Measurements from ENCODE around the gene UTY. TPM values are rescaled to one million over a fixed set of nuclear protein-coding genes. Genes with fewer than 3 reads are reported as not detected.

The UTY gene
- total RNA-seq, 1 donor from 2014 or later, result 33.8 TPM

GRCh38 chrY:13416869-13417661, 62.8 kb downstream of the UTY start:
- intact Hi-C loops (cut with micrococcal nuclease), result no loop called here

GRCh38 chrY:13415556-13415955, 64.3 kb downstream of the UTY start:
- intact Hi-C loops (cut with micrococcal nuclease), result no loop called here

- intact Hi-C loops (cut with micrococcal nuclease), result no loop called here
Observed at GRCh38 chrY:13398876-13399275, 81.0 kb downstream of the UTY start.

- intact Hi-C loops (cut with micrococcal nuclease), result loop anchor here (5.0 kb wide), 1 partner anchor 321 kb away; the partner anchor contains the start of gene TMSB4Y
Observed at GRCh38 chrY:13381110-13381683, 98.6 kb downstream of the UTY start.

- intact Hi-C loops (cut with micrococcal nuclease), result loop anchor here (5.0 kb wide), 3 partner anchors 61 to 971 kb away; no protein-coding TSS in a partner anchor
Observed at GRCh38 chrY:13370868-13371800, 108.7 kb downstream of the UTY start.

- intact Hi-C loops (cut with micrococcal nuclease), result loop anchor here (5.0 kb wide), 3 partner anchors 62 to 972 kb away; no protein-coding TSS in a partner anchor
Observed at GRCh38 chrY:13370245-13370644, 109.6 kb downstream of the UTY start.

GRCh38 chrY:13368513-13368845, 111.4 kb downstream of the UTY start:
- intact Hi-C loops (cut with micrococcal nuclease), result no loop called here

- intact Hi-C loops (cut with micrococcal nuclease), result no loop called here
Observed at GRCh38 chrY:13363641-13364040, 116.2 kb downstream of the UTY start.

GRCh38 chrY:13362662-13363061, 117.2 kb downstream of the UTY start:
- intact Hi-C loops (cut with micrococcal nuclease), result no loop called here

GRCh38 chrY:13361656-13362636, 117.9 kb downstream of the UTY start:
- intact Hi-C loops (cut with micrococcal nuclease), result no loop called here

- intact Hi-C loops (cut with micrococcal nuclease), result no loop called here
Observed at GRCh38 chrY:13351443-13351842, 128.4 kb downstream of the UTY start.

- intact Hi-C loops (cut with micrococcal nuclease), result loop anchor here (10.0 kb wide), 1 partner anchor 362 kb away; no protein-coding TSS in a partner anchor
Observed at GRCh38 chrY:13347106-13347505, 132.7 kb downstream of the UTY start.

- intact Hi-C loops (cut with micrococcal nuclease), result loop anchor here (10.0 kb wide), 1 partner anchor 361 kb away; no protein-coding TSS in a partner anchor
Observed at GRCh38 chrY:13345549-13345948, 134.3 kb downstream of the UTY start.

GRCh38 chrY:13343307-13343946, 136.4 kb downstream of the UTY start:
- intact Hi-C loops (cut with micrococcal nuclease), result loop anchor here (2.0 to 10.0 kb wide), 2 partner anchors 359 to 439 kb away; partner anchors contain the start of gene DDX3Y

- intact Hi-C loops (cut with micrococcal nuclease), result loop anchor here (10.0 kb wide), 1 partner anchor 355 kb away; no protein-coding TSS in a partner anchor
Observed at GRCh38 chrY:13339939-13340338, 139.9 kb downstream of the UTY start.

- intact Hi-C loops (cut with micrococcal nuclease), result no loop called here
Observed at GRCh38 chrY:13339381-13339780, 140.5 kb downstream of the UTY start.

GRCh38 chrY:13338711-13339110, 141.1 kb downstream of the UTY start:
- intact Hi-C loops (cut with micrococcal nuclease), result no loop called here

- intact Hi-C loops (cut with micrococcal nuclease), result no loop called here
Observed at GRCh38 chrY:13337934-13338333, 141.9 kb downstream of the UTY start.

GRCh38 chrY:13333791-13334190, 146.0 kb downstream of the UTY start:
- intact Hi-C loops (cut with micrococcal nuclease), result no loop called here

GRCh38 chrY:13330651-13331050, 149.2 kb downstream of the UTY start:
- intact Hi-C loops (cut with micrococcal nuclease), result no loop called here
